ENCODE data around the gene FUT9. TPM values are rescaled to one million over a fixed set of nuclear protein-coding genes. Genes with fewer than 3 reads are reported as not detected.

FUT9 gene
- total and polyA plus RNA-seq, 2 of the 13 experiments (the other 11 are each of a cell fraction or from before 2014, with no cell fraction given), result 0.01 TPM; not detected in 1

- H3K27ac ChIP-seq (ENCODE audit: extremely low read length, insufficient read depth, low read length), result no peak overlapping the region
- no peaks in the 10 kb centered on the region for H4K20me1 ChIP-seq (ENCODE audit: insufficient read depth, low read length)
- no peak for DNase-seq (ENCODE audit: low spot score)
- no peaks in the 10 kb centered on the region for H3K36me3 ChIP-seq (replicated peaks in 1 of 2; ENCODE audit: control insufficient read depth in 1 of 2, insufficient read depth in 2 of 2, low read length in 2 of 2)
- H3K27me3 ChIP-seq (ENCODE audit: control insufficient read depth in 1 of 2, insufficient read depth in 2 of 2, low read length in 2 of 2), result no peaks in the 10 kb centered on the region; a peak in 1 of 5 replicates
- no peaks in the 10 kb centered on the region for H3K9me3 ChIP-seq (ENCODE audit: low read length)
- BruUV-seq (replicated peaks), result no TSS peak
- FAIRE-seq, result no peak
- in situ Hi-C loops (cut with HindIII; ENCODE audit: extremely low pct_ligation_motif_present, low pct_unique_long_range_greater_than_20kb), result no loop called here
- H3K4me1 ChIP-seq (ENCODE audit: insufficient read depth, low read length), result no peaks in the 10 kb centered on the region
- ATAC-seq, result peak; percentile 66
- H3K4me3 ChIP-seq (replicated peaks in 1 of 3; ENCODE audit: insufficient read depth in 1 of 3, low read depth in 2 of 3, low read length in 3 of 3), result no peak overlapping the region
- intact Hi-C loops (cut with micrococcal nuclease; ENCODE audit: unreplicated experiment), result loop anchor here (1.0 kb wide), 1 partner anchor 374 kb away; no protein-coding TSS in a partner anchor
- H3K4me2 ChIP-seq (ENCODE audit: low read depth, low read length), result no peak overlapping the region
- no peak overlapping the region for H2AFZ ChIP-seq (ENCODE audit: low read length)
- ChIA-PET CTCF (ENCODE audit: low intra/inter-chr PET ratio, low total read pairs) (no interaction called here), POLR2A (no interaction called here)
- no peak overlapping the region for H3K9ac ChIP-seq (ENCODE audit: insufficient read depth, low read depth, low read length)
- H3K79me2 ChIP-seq (ENCODE audit: insufficient read depth, low read length), result no peaks in the 10 kb centered on the region
- TF ChIP-seq ZSCAN5A (CRISPR knock-in tag; IDR thresholded peaks at IDR 0.05; ENCODE audit: borderline replicate concordance), result no peak
- TF ChIP-seq ZNF619 (CRISPR knock-in tag; IDR thresholded peaks at IDR 0.05), result no peak
- TF ChIP-seq MED13 (CRISPR knock-in tag; IDR thresholded peaks at IDR 0.05), result no peak
- no peak for TF ChIP-seq ADNP (CRISPR knock-in tag; IDR thresholded peaks at IDR 0.05)
- no peak for TF ChIP-seq ZNF276 (CRISPR knock-in tag; IDR thresholded peaks at IDR 0.05; ENCODE audit: low read depth)
- no peak for TF ChIP-seq ZBTB7A (CRISPR knock-in tag; IDR thresholded peaks at IDR 0.05)
- TF ChIP-seq NKX3-1 (CRISPR knock-in tag; IDR thresholded peaks at IDR 0.05), result no peak
- TF ChIP-seq ZNF572 (CRISPR knock-in tag; IDR thresholded peaks at IDR 0.05), result no peak
- no peak for TF ChIP-seq POLR2AphosphoS5 (IDR thresholded peaks at IDR 0.05; ENCODE audit: low read depth, low read length)
- no peak for TF ChIP-seq HOMEZ (CRISPR knock-in tag; IDR thresholded peaks at IDR 0.05; ENCODE audit: low read depth)
- TF ChIP-seq CEBPG (CRISPR knock-in tag; IDR thresholded peaks at IDR 0.05), result peak; percentile 60
- no peak for TF ChIP-seq SATB2 (CRISPR knock-in tag; IDR thresholded peaks at IDR 0.05)
- no peak for TF ChIP-seq ZZZ3 (CRISPR knock-in tag; IDR thresholded peaks at IDR 0.05; ENCODE audit: borderline replicate concordance)
- no peak for TF ChIP-seq ZNF343 (CRISPR knock-in tag; IDR thresholded peaks at IDR 0.05)
- TF ChIP-seq ZNF7 (CRISPR knock-in tag; IDR thresholded peaks at IDR 0.05), result no peak
- no peak for TF ChIP-seq SIN3A (IDR thresholded peaks at IDR 0.05; ENCODE audit: borderline replicate concordance, low read depth, low read length)
- no peak for TF ChIP-seq ETV6 (CRISPR knock-in tag; conservative IDR thresholded peaks at IDR 0.05)
- no peak for TF ChIP-seq ZNF605 (CRISPR knock-in tag; IDR thresholded peaks at IDR 0.05)
- TF ChIP-seq CTCF (CRISPR knock-in tag; IDR thresholded peaks at IDR 0.05), result peak; percentile 27; the same call in 1 of the 2 replicates
- no peak for TF ChIP-seq TOE1 (CRISPR knock-in tag; IDR thresholded peaks at IDR 0.05)
- TF ChIP-seq BORCS8-MEF2B (CRISPR knock-in tag; IDR thresholded peaks at IDR 0.05), result no peak
- TF ChIP-seq ZNF878 (CRISPR knock-in tag; IDR thresholded peaks at IDR 0.05), result no peak
- no peak for TF ChIP-seq KAT8 (CRISPR knock-in tag; IDR thresholded peaks at IDR 0.05)
Measured at GRCh38 chr6:96022225-96022624, 6.5 kb downstream of the FUT9 start.
